Smooth muscle cell (in vitro differentiated cells): ENCODE data around the gene ZNF77. TPM values are rescaled to one million over a fixed set of nuclear protein-coding genes. Genes with fewer than 3 reads are reported as not detected.

ENCODE experiments used
- DNase-seq: peaks from one replicate; lab custom pipeline; 2025; ENCODE audit not compliant: unreplicated experiment; lab: John Stamatoyannopoulos, UW
- H2AFZ ChIP-seq: fragments of 200-600 bp; sonication (generic); 2 replicates; pipeline ENCODE4 v1.6.0; 2016; ENCODE audit warnings: antibody characterized with exemption, low read depth, mild to moderate bottlenecking
- H3F3A ChIP-seq: fragments of 200-600 bp; sonication (generic); 2 replicates; pipeline ENCODE4 v1.6.0; 2017; ENCODE audit warnings: antibody characterized with exemption, low read depth
- H3K27ac ChIP-seq: fragments of 200-600 bp; sonication (generic); 2 replicates; pipeline ENCODE4 v1.5.1; 2016; ENCODE audit warnings: low read depth, mild to moderate bottlenecking
- H3K27me3 ChIP-seq: fragments of 200-600 bp; sonication (generic); 2 replicates; pipeline ENCODE4 v1.6.1; 2016; ENCODE audit warnings: low read depth, mild to moderate bottlenecking
- H3K36me3 ChIP-seq: fragments of 200-600 bp; sonication (generic); 2 replicates; pipeline ENCODE4 v1.5.1; 2016; ENCODE audit warnings: low read depth
- H3K4me1 ChIP-seq: fragments of 200-600 bp; sonication (generic); 2 replicates; pipeline ENCODE4 v1.5.1; 2016; ENCODE audit warnings: low read depth
- H3K4me2 ChIP-seq: fragments of 200-600 bp; sonication (generic); 2 replicates; pipeline ENCODE4 v1.6.0; 2016; ENCODE audit warnings: mild to moderate bottlenecking
- H3K4me3 ChIP-seq: fragments of 200-600 bp; sonication (generic); 2 replicates; pipeline ENCODE4 v1.5.1; 2016; ENCODE audit warnings: mild to moderate bottlenecking
- H3K79me2 ChIP-seq: fragments of 200-600 bp; sonication (generic); 2 replicates; pipeline ENCODE4 v1.6.0; 2016; ENCODE audit warnings: low read depth, mild to moderate bottlenecking
- H3K9ac ChIP-seq: fragments of 200-600 bp; sonication (generic); 2 replicates; pipeline ENCODE4 v1.6.0; 2016; ENCODE audit warnings: low read depth
- H3K9me3 ChIP-seq: fragments of 200-600 bp; sonication (generic); replicated peaks from 2 replicates; pipeline ENCODE4 v1.5.1; 2016; ENCODE audit warnings: low read depth
- H4K20me1 ChIP-seq: fragments of 200-600 bp; sonication (generic); 2 replicates; pipeline ENCODE4 v1.6.0; 2016; ENCODE audit warnings: low read depth
- WGBS: methylation state at CpG from one replicate; pipeline ENCODE4 v1.1.7; 2016; ENCODE audit warnings: low lambda C conversion rate; 5-methylcytosine and 5-hydroxymethylcytosine counted together
- polyA plus RNA-seq: library from polyadenylated mRNA; unstranded; fragments of >200 nt; fragmentation: Nextera tagmentation; extraction: Ambion mirVana; gene quantifications from 2 replicates; pipeline ENCODE4 v1.2.1, GENCODE V29; 2016
- total RNA-seq: library from RNA; depleted of rRNA; stranded (reverse); fragments of >200 nt; gene quantifications from 2 replicates; pipeline ENCODE4 v1.2.3, GENCODE V29; 2014
- TF ChIP-seq, protein P1 (sequence below): fragments of 200-600 bp; sonication (generic); IDR thresholded peaks from 2 replicates; pipeline ENCODE4 v1.5.1; 2017; ENCODE audit warnings: borderline replicate concordance, mild to moderate bottlenecking, antibody characterized with exemption; ENCODE audit not compliant: insufficient read depth, poor library complexity, severe bottlenecking

Gene ZNF77
- total and polyA plus RNA-seq, 2 experiments from 2014 or later, result 2.3 to 2.5 TPM

DNA sequence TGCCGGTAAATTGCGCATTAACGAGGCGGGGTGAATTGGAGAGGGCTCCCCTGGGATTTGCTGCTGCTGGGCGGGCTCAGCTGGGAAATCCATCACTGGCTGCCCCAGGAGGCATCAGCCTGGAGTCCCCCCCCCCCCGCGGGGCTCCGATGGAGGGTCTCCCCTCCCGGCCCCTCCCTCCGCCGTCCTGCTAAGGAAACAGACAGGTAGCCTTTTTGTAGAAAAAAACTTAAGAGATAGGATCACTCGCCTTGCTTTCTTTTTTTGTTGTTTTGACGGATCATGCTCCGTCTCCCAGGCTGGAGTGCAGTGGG, 39.4 kb upstream of the ZNF77 start:
- Histone ChIP-seq H3F3A (no peaks in the 10 kb centered on the region), H3K79me2 (no peaks in the 10 kb centered on the region), H2AFZ (peak overlapping the region; percentile 59), H3K27ac (no peak overlapping the region), H3K9ac (no peak overlapping the region), H3K27me3 (no peaks in the 10 kb centered on the region), H3K4me3 (peak overlapping the region; percentile 45), H3K4me1 (peaks cover 17% of the 10 kb centered on the region), H3K36me3 (no peaks in the 10 kb centered on the region), H3K9me3 (no peaks in the 10 kb centered on the region), H4K20me1 (no peaks in the 10 kb centered on the region), H3K4me2 (peak overlapping the region; percentile 84)
- TF ChIP-seq, protein P1, sequence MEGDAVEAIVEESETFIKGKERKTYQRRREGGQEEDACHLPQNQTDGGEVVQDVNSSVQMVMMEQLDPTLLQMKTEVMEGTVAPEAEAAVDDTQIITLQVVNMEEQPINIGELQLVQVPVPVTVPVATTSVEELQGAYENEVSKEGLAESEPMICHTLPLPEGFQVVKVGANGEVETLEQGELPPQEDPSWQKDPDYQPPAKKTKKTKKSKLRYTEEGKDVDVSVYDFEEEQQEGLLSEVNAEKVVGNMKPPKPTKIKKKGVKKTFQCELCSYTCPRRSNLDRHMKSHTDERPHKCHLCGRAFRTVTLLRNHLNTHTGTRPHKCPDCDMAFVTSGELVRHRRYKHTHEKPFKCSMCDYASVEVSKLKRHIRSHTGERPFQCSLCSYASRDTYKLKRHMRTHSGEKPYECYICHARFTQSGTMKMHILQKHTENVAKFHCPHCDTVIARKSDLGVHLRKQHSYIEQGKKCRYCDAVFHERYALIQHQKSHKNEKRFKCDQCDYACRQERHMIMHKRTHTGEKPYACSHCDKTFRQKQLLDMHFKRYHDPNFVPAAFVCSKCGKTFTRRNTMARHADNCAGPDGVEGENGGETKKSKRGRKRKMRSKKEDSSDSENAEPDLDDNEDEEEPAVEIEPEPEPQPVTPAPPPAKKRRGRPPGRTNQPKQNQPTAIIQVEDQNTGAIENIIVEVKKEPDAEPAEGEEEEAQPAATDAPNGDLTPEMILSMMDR, result no peak
- WGBS, result 2% methylated on average over 14 of the region's 14 CpGs
- no peak for DNase-seq

DNA sequence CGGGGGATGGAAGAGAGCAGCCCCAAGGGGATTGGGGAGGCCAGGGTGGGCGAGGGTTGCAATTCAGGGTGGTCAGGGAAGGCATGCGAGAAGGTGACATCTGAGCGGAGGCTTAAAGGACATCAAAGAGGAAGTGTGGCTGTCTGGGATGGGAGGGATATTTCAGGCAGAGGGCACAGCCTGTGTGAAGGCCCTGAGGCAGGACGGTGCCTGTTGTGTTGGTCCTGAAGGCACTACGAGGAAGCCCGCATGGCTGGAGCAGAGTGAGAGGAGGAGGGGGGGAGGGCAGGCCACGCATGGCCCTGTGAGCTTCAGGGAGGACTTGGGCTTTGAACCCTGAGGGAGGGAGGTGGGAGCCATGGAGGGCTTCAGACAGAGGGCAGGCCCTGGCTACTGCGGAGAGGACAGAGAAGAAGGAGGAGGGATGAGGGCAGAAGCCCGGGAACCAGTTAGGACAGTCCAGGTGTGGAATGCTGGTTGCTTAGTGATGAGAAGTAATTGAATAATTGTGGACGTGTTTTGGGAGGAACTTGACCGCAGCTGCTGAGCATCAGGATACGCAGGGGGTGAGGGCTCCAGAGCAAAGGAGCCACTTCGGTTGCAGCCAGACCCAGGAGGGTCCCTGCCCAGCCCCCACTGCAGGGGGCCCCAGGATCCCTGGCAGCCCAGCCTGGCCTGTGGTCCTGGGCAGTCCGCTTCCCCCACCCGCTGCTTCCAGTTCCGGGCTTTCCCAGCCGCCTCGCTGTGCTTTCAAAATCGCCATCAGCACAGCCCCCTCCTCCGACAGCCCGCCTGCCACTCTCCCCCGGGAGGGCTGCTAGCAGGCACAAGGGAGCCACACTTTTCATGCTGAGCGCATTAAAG, 38.8 kb upstream of the ZNF77 start:
- Histone ChIP-seq H3K79me2 (no peaks in the 10 kb centered on the region), H3K36me3 (no peaks in the 10 kb centered on the region), H2AFZ (peak overlapping the region; percentile 59), H3F3A (no peaks in the 10 kb centered on the region), H3K9me3 (no peaks in the 10 kb centered on the region), H3K4me1 (peaks cover 17% of the 10 kb centered on the region), H3K27ac (no peak overlapping the region), H3K4me2 (peak overlapping the region; percentile 84), H3K4me3 (peak overlapping the region; percentile 45), H3K9ac (no peak overlapping the region), H3K27me3 (no peaks in the 10 kb centered on the region), H4K20me1 (no peaks in the 10 kb centered on the region)
- peak; percentile 21 for DNase-seq
- whole genome bisulfite sequencing, result 19% methylated on average over 20 of the region's 24 CpGs
- TF ChIP-seq, protein P1, result no peak

DNA sequence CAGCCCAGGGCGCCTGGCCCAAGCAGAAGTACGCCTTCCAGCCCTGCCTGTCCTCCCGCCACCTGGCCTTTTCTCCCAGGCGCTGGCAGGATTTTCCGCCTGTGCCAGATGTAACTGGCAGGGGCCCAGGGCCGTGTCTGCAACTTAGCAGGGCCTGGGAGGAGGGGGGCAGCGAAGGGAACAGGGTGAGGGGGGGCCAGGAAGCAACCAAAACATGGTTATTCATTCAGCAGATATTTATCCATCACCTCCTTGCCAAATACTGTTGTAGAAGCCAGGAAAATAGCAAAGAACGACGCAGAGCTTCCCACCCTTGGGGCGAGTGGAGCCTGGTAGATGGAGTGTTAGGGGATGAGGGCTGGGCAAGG, 38.2 kb upstream of the ZNF77 start:
- Histone ChIP-seq H3F3A (peaks cover under 1% of the 10 kb centered on the region), H3K9ac (no peak overlapping the region), H4K20me1 (no peaks in the 10 kb centered on the region), H2AFZ (no peak overlapping the region), H3K4me2 (peak overlapping the region; percentile 31), H3K36me3 (no peaks in the 10 kb centered on the region), H3K27me3 (no peaks in the 10 kb centered on the region), H3K4me3 (no peak overlapping the region), H3K27ac (no peak overlapping the region), H3K9me3 (no peaks in the 10 kb centered on the region), H3K79me2 (no peaks in the 10 kb centered on the region), H3K4me1 (peaks cover 17% of the 10 kb centered on the region)
- DNase-seq, result peak; percentile 25
- WGBS, result 35% methylated on average over 10 of the region's 10 CpGs
- TF ChIP-seq, protein P1, result no peak

DNA sequence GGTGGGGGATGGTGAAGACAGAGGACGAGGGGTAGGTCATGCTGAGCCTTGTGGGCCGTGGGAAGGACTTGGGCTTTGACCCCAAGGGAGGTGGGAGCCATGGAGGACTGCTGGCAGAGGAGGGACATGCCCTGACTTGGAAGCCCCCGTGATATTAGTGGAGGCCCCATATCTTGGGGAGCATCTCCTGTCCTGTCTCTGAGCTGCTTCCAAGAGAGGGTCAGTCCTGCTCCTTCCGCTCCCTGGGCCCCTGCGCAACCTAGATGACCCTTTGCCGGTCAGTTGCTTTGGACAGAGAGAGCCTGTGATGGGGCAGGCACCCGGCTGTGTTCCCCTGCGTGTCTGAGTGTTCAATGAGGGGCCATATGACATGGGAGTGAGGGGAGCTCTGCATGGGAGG, 37.8 kb upstream of the ZNF77 start:
- no peak for DNase-seq
- Histone ChIP-seq H4K20me1 (no peaks in the 10 kb centered on the region), H3K27me3 (no peaks in the 10 kb centered on the region), H3F3A (peaks cover 5% of the 10 kb centered on the region), H3K4me1 (peaks cover 20% of the 10 kb centered on the region), H3K4me3 (no peak overlapping the region), H3K79me2 (no peaks in the 10 kb centered on the region), H3K27ac (no peak overlapping the region), H3K36me3 (no peaks in the 10 kb centered on the region), H3K9me3 (no peaks in the 10 kb centered on the region), H2AFZ (no peak overlapping the region), H3K4me2 (no peak overlapping the region), H3K9ac (no peak overlapping the region)
- 77% methylated on average over 8 of the region's 8 CpGs for WGBS
- TF ChIP-seq, protein P1, result no peak
